HG03565 (cell line): ENCODE results near the gene PPFIA4.
"Not testable (repeated sequence)": the region's sequence is repeated elsewhere in the genome, so short reads cannot be mapped to it uniquely, and the experiment has no call there.

Source experiments
- ATAC-seq: cut with Tn5 transposase; IDR thresholded peaks from one replicate; pipeline ENCODE4 v1.9.1; 2021; ENCODE audit warnings: mild to moderate bottlenecking, moderate library complexity; ENCODE audit not compliant: unreplicated experiment

Gene PPFIA4

GRCh38 chr1:203026031-203026665, at the start of gene PPFIA4:
Gene PPFIA4, plus strand, starts transcription at chr1:203026491. Its CDS starts 12,518 bp downstream, at chr1:203039009.
- ATAC-seq = peak; percentile 51

GRCh38 chr1:202976633-202977032, 49.7 kb upstream of the PPFIA4 start:
- no peak for ATAC-seq

GRCh38 chr1:202979459-202979858, 46.8 kb upstream of the PPFIA4 start:
- ATAC-seq = no peak

- no peak for ATAC-seq
Measured at GRCh38 chr1:202981939-202982338, 44.4 kb upstream of the PPFIA4 start.

DNA sequence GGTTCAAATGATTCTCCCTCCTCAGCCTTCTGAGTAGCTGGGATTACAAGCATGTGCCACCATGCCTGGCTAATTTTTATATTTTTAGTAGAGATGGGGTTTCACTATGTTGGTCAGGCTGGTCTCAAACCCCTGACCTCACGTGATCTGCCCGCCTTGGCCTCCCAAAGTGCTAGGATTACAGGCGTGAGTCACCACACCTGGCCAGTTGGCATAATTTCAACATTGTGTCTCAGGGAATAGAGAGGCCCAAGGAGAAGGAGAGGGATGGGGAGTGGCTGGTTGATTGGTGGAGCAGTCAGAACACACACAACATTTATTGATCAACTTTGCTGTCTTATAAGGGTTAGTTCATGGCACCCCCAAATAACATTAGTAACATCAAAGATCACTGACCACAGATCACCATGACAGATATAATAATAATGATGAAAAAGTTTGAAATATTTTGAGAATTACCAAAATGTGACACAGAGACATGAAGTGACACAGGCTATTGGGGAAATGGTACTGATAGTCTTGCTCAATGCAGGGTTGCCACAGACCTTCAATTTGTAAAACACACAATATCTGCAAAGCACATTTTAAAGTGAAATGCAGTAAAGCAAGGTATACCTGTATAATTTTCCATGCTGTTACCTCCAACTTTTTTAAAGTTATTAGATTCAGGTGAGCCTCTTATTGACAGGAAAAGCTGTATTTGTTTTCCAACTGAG, 43.4 kb upstream of the PPFIA4 start:
- ATAC-seq = no peak

DNA sequence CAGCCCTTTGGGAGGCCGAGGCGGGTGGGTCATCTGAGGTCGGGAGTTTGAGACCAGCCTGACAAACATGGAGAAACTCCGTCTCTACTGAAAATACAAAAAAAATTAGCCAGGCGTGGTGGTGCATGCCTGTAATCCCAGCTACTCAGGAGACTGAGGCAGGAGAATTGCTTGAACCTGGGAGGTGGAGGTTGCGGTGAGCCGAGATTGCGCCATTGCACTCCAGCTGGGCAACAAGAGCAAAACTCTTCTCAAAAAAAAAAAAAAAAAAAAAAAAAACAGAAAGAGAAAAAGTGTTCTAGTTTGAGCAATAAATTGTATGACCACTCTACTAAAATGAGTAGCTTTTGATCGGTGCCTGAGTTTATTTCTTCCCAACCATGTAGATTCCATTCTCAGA, 40.2 kb upstream of the PPFIA4 start:
- ATAC-seq = not testable (repeated sequence)

GRCh38 chr1:202987255-202987654, 39.0 kb upstream of the PPFIA4 start:
- no peak for ATAC-seq

DNA sequence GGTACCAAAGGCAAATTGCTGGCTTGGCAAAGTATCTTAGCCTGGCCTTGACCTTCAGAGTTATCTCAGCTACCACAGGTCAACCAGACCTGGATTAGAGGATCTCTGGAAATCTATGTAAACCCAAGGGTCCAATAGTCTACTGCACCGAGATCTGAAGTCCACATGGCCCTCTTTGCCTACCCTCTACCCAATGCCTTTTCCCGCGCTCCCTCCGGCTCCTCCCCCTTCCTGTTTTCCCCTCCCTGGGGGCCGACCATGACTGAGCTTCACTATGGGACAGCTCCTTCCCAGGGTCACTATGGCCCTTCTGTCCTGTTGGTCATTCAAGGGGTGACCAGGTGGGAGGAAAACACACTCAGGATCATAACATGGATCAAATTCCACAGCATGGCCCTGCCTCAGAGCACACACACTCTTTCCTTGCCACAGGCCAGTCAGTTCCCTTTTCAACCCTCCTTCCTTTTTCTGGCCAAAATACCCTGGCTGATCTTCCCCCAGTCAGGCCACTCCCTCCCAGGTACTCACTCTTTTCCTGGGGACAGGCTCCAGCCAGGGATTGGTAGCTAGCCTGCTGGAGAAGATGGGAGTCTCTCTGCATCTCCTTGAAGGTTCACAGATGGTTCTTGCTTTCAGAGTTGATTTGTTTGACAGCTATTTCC, 38.2 kb upstream of the PPFIA4 start:
- no peak for ATAC-seq

GRCh38 chr1:202989879-202990278, 36.4 kb upstream of the PPFIA4 start:
- ATAC-seq = no peak

DNA sequence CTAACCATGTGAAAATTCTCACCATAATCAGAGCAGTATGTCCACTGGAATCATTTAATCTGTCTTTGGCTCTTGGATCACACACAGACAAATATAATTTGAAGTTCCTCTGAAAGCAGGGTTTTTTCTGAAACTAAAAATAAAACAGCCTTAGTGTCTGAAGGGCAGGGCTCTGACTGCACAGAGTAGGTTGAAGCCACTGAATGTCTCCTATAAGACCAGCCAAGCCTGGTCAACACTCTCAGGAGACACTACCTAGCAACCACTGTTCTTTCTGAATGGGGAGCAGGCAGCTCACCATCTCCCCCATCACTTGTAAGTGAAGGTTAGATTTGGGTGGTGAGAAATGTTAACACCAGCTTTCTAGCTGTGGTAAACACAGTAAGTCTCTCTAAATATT, 35.2 kb upstream of the PPFIA4 start:
- no peak for ATAC-seq

GRCh38 chr1:202994756-202995155, 31.5 kb upstream of the PPFIA4 start:
- ATAC-seq = no peak

- no peak for ATAC-seq
Measured at GRCh38 chr1:202998836-202999750, 27.2 kb upstream of the PPFIA4 start.

- no peak for ATAC-seq
Measured at GRCh38 chr1:203000217-203000944, 25.9 kb upstream of the PPFIA4 start.

DNA sequence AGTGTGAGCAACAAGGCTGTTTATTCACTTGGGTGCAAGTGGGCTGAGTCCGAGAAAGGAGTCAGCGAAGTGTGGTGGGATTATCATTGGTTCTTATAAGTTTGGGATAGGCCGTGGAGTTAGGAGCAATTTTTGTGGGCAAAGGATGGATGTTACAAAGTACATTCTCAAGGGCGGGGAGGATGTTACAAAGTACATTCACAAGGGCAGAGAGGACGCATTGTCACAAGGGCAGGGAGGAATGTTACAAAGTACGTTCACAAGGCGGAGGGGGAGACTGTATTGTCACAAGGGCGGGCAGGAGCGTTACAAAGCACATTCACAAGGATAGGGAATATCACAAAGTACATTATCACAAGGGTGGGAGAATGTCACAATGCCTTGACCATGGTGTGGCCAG, 24.3 kb upstream of the PPFIA4 start:
- no peak for ATAC-seq

GRCh38 chr1:203002951-203003350, 23.3 kb upstream of the PPFIA4 start:
- no peak for ATAC-seq

DNA sequence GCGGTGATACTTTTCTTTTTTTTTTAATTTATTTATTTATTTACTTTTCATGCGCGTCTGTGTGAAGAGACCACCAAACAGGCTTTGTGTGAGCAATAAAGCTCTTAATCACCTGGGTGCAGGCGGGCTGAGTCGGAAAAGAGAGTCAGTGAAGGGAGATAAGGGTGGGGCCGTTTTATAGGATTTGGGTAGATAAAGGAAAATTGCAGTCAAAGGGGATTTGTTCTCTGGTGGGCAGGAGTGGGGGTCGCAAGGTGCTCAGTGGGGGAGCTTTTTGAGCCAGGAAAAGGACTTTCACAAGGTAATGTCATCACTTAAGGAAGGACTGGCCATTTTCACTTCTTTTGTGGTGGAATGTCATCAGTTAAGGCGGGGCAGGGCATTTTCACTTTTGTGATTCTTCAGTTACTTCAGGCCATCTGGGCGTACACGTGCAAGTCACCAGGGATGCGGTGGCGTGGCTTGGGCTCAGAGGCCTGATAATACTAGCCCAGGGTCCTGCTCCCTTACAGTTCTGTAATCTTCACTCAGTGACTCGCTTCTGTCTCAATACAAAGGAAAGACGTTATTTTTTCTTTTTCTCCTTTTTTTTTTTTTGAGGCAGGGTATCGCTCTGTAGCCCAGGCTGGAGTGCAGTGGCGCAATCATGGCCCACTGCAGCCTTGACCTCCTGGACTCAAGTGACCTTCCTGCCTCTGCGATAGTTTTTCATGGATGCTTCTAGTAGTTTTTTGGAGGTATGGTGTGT, 20.7 kb upstream of the PPFIA4 start:
- not testable (repeated sequence) for ATAC-seq

- ATAC-seq = peak; percentile 92
Measured at GRCh38 chr1:203006948-203007871, 19.1 kb upstream of the PPFIA4 start, which contains the start of gene TMEM183A. Gene TMEM183A, plus strand, starts transcription at chr1:203007374. Its CDS starts 92 bp downstream, at chr1:203007466.

GRCh38 chr1:203009185-203009584, 17.1 kb upstream of the PPFIA4 start:
- ATAC-seq = no peak
